ENCODE measurements around the gene SPC25. TPM values are rescaled to one million over a fixed set of nuclear protein-coding genes. Genes with fewer than 3 reads are reported as not detected.

Gene SPC25, protein sequence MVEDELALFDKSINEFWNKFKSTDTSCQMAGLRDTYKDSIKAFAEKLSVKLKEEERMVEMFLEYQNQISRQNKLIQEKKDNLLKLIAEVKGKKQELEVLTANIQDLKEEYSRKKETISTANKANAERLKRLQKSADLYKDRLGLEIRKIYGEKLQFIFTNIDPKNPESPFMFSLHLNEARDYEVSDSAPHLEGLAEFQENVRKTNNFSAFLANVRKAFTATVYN
- 2.6 and 4.2 TPM in 2 replicates for polyA plus RNA-seq (2011; rRNA removed)
- polyA minus RNA-seq (2011; rRNA and poly(A)+ RNA removed) = 1.7 and 2.3 TPM in 2 replicates

- DNase-seq (ENCODE audit: low read depth, low spot score) = peak; percentile 66
- H3K4me3 ChIP-seq (ENCODE audit: low read depth, low read length) = peak within 1 kb of the TSS; percentile 88
- ChIA-PET POLR2A (no interaction called here), CTCF (interaction anchor here (1.6 kb wide), 1 partner anchor 31 kb away, joined by 3 read pairs; no protein-coding TSS in a partner anchor)
- TF ChIP-seq CTCF (IDR thresholded peaks at IDR 0.05; ENCODE audit: low read depth, low read length) = no peak
- H3K9me3 ChIP-seq (ENCODE audit: control insufficient read depth, insufficient read depth, low read length) = no peaks in the 10 kb centered on the region
- peaks cover 5% of the 10 kb centered on the region for H3K27me3 ChIP-seq (ENCODE audit: control insufficient read depth, insufficient read depth, low read length)
- H3K27ac ChIP-seq (ENCODE audit: low read depth, low read length) = peak within 1 kb of the TSS; percentile 21
Observed at GRCh38 chr2:168890006-168890782, at the start of gene SPC25. Gene SPC25, minus strand, starts transcription at chr2:168890430. Its CDS starts 911 bp downstream, at chr2:168889519.

- peaks cover 2% of the 10 kb centered on the region for H3K27me3 ChIP-seq (ENCODE audit: control insufficient read depth, insufficient read depth, low read length)
- no peak overlapping the region for H3K27ac ChIP-seq (ENCODE audit: low read depth, low read length)
- no peaks in the 10 kb centered on the region for H3K9me3 ChIP-seq (ENCODE audit: control insufficient read depth, insufficient read depth, low read length)
- ChIA-PET CTCF (interaction anchor here (0.5 to 1.6 kb wide), 2 partner anchors 10 to 822 kb away, joined by 3 to 8 read pairs; no protein-coding TSS in a partner anchor), POLR2A (no interaction called here)
- no peak overlapping the region for H3K4me3 ChIP-seq (ENCODE audit: low read depth, low read length)
- no peak for DNase-seq (ENCODE audit: low read depth, low spot score)
- no peak for TF ChIP-seq CTCF (IDR thresholded peaks at IDR 0.05; ENCODE audit: low read depth, low read length)
Observed at GRCh38 chr2:168939918-168940317, 49.7 kb upstream of the SPC25 start.

DNA sequence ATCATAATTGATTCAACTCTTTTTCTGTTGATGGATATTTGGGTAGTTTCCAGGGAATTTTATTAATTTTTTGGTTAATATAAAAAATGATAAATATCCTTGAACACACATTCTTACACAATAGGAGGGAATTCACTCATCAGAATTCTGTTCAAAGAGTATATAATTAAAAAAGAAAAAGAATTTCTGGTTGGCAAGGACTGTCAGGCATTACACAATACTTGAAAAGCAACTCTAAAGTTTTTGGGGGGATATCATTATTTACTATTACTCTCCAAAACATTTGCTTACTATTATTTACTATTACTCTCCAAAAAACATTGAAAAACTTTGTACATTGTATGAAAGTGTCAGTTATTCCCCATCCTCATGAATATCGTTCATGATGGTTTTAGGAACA is 48.8 kb upstream of the SPC25 start:
- Histone ChIP-seq H3K27me3 (ENCODE audit: control insufficient read depth, insufficient read depth, low read length) (peaks cover 2% of the 10 kb centered on the region), H3K9me3 (ENCODE audit: control insufficient read depth, insufficient read depth, low read length) (no peaks in the 10 kb centered on the region), H3K27ac (ENCODE audit: low read depth, low read length) (no peak overlapping the region), H3K4me3 (ENCODE audit: low read depth, low read length) (no peak overlapping the region)
- no peak for DNase-seq (ENCODE audit: low read depth, low spot score)
- no peak for TF ChIP-seq CTCF (IDR thresholded peaks at IDR 0.05; ENCODE audit: low read depth, low read length)
- POLR2A ChIA-PET = no interaction called here
- CTCF ChIA-PET = interaction anchor here (1.6 kb wide), 1 partner anchor 10 kb away, joined by 8 read pairs; no protein-coding TSS in a partner anchor

DNA sequence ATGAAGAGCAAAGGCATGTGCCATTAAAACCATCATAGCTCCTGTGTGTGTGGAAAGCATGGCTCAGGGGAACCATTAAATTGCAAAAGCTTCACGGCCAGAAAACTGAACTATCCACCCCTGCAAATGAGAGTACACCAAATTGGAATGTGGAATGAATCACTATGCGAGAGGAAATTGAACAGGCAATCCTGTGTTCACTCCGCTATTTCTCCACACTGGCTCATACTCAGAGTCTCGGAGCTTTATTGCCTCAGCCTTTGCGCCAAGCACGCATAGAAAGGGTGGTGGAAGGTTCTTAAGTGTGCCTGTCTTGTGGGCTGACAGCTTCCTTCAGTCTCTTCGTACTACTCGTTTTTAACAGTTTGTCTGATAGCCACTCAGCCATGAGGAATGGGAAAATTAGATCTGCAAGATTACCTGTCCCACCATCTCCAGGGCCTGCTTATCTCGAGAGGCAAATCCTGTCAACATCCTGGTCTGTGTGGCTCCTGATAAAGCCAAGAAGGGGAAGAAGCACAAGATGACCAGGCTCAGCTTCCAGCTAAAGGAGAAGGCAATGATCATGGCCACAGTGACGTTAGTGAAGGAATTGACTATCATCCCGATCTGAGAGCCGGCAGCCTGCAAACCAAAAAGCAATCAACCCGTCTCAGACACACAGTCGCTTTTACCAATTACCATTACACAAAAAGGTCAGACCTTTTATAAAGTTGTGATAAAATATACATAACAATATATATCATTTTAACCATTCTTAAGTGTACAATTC is 45.8 kb upstream of the SPC25 start:
- H3K9me3 ChIP-seq (ENCODE audit: control insufficient read depth, insufficient read depth, low read length) = no peaks in the 10 kb centered on the region
- H3K27me3 ChIP-seq (ENCODE audit: control insufficient read depth, insufficient read depth, low read length) = peaks cover 2% of the 10 kb centered on the region
- no peak overlapping the region for H3K27ac ChIP-seq (ENCODE audit: low read depth, low read length)
- ChIA-PET CTCF (interaction anchor here (0.7 to 3.5 kb wide), 2 partner anchors 12 to 162 kb away, joined by 3 to 13 read pairs; no protein-coding TSS in a partner anchor), POLR2A (no interaction called here)
- no peak for DNase-seq (ENCODE audit: low read depth, low spot score)
- no peak overlapping the region for H3K4me3 ChIP-seq (ENCODE audit: low read depth, low read length)
- no peak for TF ChIP-seq CTCF (IDR thresholded peaks at IDR 0.05; ENCODE audit: low read depth, low read length)
